Erythroblast (primary cell): Measurements from ENCODE around the gene CROCC2.

ENCODE experiments used
- GATA1 ChIP-seq: IDR thresholded peaks from 2 replicates; pipeline ENCODE4 v1.6.1; 2011; ENCODE audit warnings: low read depth, mild to moderate bottlenecking, control low read depth, low read length, moderate library complexity
- POLR2A ChIP-seq: IDR thresholded peaks from 2 replicates; pipeline ENCODE4 v1.6.1; 2011; ENCODE audit warnings: mild to moderate bottlenecking, low read length

DNA sequence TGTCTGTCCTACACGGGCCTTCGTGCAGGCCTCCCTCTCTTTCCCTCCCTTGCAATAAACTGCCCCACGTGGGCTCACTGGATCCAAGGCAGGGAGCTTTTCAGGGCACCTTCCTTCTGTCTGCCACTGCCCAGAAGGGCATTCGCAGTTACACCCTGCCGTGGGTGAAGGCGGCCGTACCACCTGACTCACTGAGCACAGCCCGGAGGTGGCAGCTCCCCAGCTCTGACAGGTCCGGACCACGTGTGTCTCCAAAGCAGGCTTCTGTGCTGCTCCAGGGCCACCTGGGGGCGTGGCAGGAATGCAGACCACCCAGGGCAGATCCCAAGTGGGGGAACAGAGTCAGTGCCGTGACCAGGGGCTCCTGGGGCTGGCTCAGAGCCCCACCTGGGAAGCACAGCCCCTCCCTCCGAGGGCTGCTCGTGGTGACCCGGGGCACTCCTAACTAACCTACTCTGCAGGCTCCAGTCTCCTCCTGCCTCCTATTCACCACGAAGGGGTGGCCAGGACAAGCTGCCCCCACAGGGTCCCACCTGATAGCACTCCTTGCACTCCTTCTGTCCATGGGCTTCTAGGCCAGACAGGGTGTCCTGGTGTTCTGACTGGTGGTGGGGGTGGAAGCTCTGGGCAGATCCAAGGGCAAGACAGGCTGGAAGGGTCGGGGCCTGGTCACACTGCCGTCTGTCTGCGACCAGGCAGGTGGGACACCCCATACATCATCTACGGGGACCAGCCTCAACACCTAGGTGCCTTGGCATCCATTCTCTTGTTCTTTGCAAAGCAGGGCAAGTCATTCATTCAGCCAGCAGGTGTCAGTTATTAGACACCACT lies 102.0 kb downstream of the CROCC2 start:
- TF ChIP-seq POLR2A (no peak), GATA1 (no peak)
